B cell (primary cell): Measurements from ENCODE around the gene SLC25A21.

ENCODE experiments used
- EZH2 ChIP-seq: IDR thresholded peaks from 2 replicates; pipeline ENCODE4 v1.6.1; 2012; ENCODE audit warnings: borderline replicate concordance, low read depth, mild to moderate bottlenecking, moderate library complexity, low read length; ENCODE audit not compliant: insufficient read depth, poor library complexity, severe bottlenecking
- TF ChIP-seq, protein P1 (sequence below): fragments of 200-600 bp; IDR thresholded peaks from one replicate; pipeline ENCODE4 v1.8.0; 2022; ENCODE audit warnings: antibody characterized with exemption, mild to moderate bottlenecking

- TF ChIP-seq, protein P1, sequence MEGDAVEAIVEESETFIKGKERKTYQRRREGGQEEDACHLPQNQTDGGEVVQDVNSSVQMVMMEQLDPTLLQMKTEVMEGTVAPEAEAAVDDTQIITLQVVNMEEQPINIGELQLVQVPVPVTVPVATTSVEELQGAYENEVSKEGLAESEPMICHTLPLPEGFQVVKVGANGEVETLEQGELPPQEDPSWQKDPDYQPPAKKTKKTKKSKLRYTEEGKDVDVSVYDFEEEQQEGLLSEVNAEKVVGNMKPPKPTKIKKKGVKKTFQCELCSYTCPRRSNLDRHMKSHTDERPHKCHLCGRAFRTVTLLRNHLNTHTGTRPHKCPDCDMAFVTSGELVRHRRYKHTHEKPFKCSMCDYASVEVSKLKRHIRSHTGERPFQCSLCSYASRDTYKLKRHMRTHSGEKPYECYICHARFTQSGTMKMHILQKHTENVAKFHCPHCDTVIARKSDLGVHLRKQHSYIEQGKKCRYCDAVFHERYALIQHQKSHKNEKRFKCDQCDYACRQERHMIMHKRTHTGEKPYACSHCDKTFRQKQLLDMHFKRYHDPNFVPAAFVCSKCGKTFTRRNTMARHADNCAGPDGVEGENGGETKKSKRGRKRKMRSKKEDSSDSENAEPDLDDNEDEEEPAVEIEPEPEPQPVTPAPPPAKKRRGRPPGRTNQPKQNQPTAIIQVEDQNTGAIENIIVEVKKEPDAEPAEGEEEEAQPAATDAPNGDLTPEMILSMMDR, result no peak
- no peak for TF ChIP-seq EZH2
These were observed 345.8 kb downstream of the SLC25A21 start for GRCh38 chr14:36826614-36827013.
